Measurements from ENCODE around the gene TSPY10.
"Not testable (repeated sequence)": the region's sequence is repeated elsewhere in the genome, so short reads cannot be mapped to it uniquely, and the experiment has no call there.

Gene TSPY10

GRCh38 chrY:9527580-9527979, at the start of gene TSPY10:
TSPY10 (plus strand) TSS chrY:9527880; CDS start chrY:9527926, 46 bp downstream.
- DNase-seq (ENCODE audit: low read depth in 2 of 2): not testable (repeated sequence)

GRCh38 chrY:9486967-9487366, 40.7 kb upstream of the TSPY10 start, which contains the start of gene TSPY9:
TSPY9 (plus strand) TSS chrY:9487267; CDS start chrY:9487313, 46 bp downstream.
- DNase-seq (ENCODE audit: low read depth in 2 of 2): not testable (repeated sequence)

DNA sequence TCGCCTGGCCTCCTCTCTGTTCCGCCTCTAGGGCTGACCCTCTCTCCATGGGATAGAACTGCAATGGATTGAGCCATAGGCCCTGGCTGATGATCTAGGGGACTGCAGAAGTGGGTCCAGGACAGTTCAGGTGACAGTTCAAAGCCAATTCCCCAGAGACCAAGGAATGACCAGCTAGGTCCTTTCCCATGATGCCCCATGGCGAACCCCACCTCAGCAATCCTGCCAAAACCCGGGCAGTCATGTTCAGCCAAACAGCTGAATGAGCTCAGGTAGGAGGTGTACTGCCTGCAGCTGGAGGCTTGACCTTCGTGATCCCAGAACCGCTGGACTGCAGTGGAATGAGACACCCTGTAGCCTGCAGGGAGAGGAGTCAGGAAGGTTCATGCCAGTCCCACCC, 23.3 kb upstream of the TSPY10 start:
- DNase-seq (ENCODE audit: low read depth in 2 of 2): not testable (repeated sequence)

DNA sequence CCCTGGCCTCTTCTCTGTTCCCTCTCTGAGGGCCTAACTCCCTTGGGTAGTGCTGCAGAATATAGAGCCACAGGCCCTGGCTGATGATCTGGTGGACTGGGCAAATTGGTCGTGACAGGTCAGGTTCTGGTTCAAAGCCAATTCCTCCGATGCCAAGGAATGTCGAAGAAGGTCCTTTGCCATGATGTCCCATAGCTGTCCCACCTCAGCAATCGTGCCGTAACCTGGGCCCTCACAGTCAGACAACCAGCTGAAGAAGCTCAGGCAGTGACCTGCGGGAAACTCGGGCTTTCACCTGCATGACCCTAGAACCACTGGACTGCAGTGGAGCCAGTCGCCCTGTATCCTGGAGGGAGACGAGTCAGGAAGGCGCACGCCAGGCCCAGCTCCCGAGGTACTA, 11.4 kb upstream of the TSPY10 start:
- not testable (repeated sequence) for DNase-seq (ENCODE audit: low read depth in 2 of 2)
